T-cell (primary cell): Measurements from ENCODE around the gene PEX5. TPM values are rescaled to one million over a fixed set of nuclear protein-coding genes. Genes with fewer than 3 reads are reported as not detected.

Source experiments
- ATAC-seq, 4 experiments: fragments of 200-7000 bp in 3 of 4; fragments of 150-1000 bp in 1 of 4; cut with Tn5 transposase; replicated peaks in 1 of 4; 1 replicate in 3 of 4; 2 replicates in 1 of 4; pipeline ENCODE4 v1.10.0; 2021; ENCODE audit warnings: moderate library complexity in 3 of 4, mild to moderate bottlenecking in 2 of 4, moderate number of reproducible peaks in 1 of 4
- CTCF ChIA-PET, 2 donors: fragments of 300-600 bp; sonication (Branson Sonifier 250); formaldehyde crosslinking; loops; one replicate each; lab custom pipeline; 2022; ENCODE audit warnings: antibody characterized with exemption in 2 of 2; lab: Charles Lee
- POLR2A ChIA-PET, 2 donors: fragments of 300-600 bp; sonication (Branson Sonifier 250); formaldehyde crosslinking; loops; one replicate each; lab custom pipeline; 2022; ENCODE audit warnings: antibody characterized with exemption in 2 of 2; lab: Charles Lee
- DNase-seq, 35 experiments: peaks; one replicate each; pipeline versions ENCODE4 v3.0.0 to v3.0.0-alpha.2; 2013 to 2023
- H3K27ac ChIP-seq: one replicate; pipeline ENCODE4 v1.5.1; 2013; ENCODE audit warnings: low read length
- H3K27me3 ChIP-seq, 2 experiments: replicated peaks in 1 of 2; 1 replicate in 1 of 2; 2 replicates in 1 of 2; pipeline versions ENCODE4 v1.6.1 to v1.7.0; 2013; ENCODE audit warnings: low read length in 1 of 2, mixed read lengths in 1 of 2; ENCODE audit not compliant: control insufficient read depth in 2 of 2, insufficient read depth in 2 of 2; ENCODE audit errors: extremely low read depth in 1 of 2
- H3K36me3 ChIP-seq, 2 donors: 1 replicate in 1 of 2; 2 replicates in 1 of 2; pipeline versions ENCODE4 v1.6.1 to v1.7.0; 2013; ENCODE audit warnings: low read length in 1 of 2; ENCODE audit not compliant: control insufficient read depth in 2 of 2, insufficient read depth in 1 of 2; ENCODE audit errors: extremely low read depth in 1 of 2
- H3K4me1 ChIP-seq, 2 experiments: 1 replicate in 1 of 2; 2 replicates in 1 of 2; pipeline versions ENCODE4 v1.6.1 to v1.7.0; 2013; ENCODE audit warnings: low read length in 2 of 2, mixed read lengths in 1 of 2; ENCODE audit not compliant: insufficient read depth in 2 of 2, control insufficient read depth in 1 of 2; ENCODE audit errors: extremely low read depth in 1 of 2
- H3K4me3 ChIP-seq, 2 donors: 1 replicate in 1 of 2; 2 replicates in 1 of 2; pipeline versions ENCODE4 v1.5.1 to v1.7.0; 2013; ENCODE audit warnings: mild to moderate bottlenecking in 2 of 2, low read length in 1 of 2, moderate library complexity in 1 of 2; ENCODE audit not compliant: control insufficient read depth in 1 of 2; ENCODE audit errors: extremely low read depth in 1 of 2
- H3K9me3 ChIP-seq: 2 replicates; pipeline ENCODE4 v1.7.0; 2013
- H3K27ac Mint-ChIP-seq, 2 donors: one replicate each; pipeline ENCODE4 v1.8.0; 2020 to 2021; ENCODE audit warnings: mild to moderate bottlenecking in 2 of 2, mixed read lengths in 2 of 2
- H3K27me3 Mint-ChIP-seq, 2 donors: one replicate each; pipeline ENCODE4 v1.8.0; 2021 to 2022; ENCODE audit warnings: mixed read lengths in 2 of 2
- H3K36me3 Mint-ChIP-seq: one replicate; pipeline ENCODE4 v1.8.0; 2021; ENCODE audit warnings: mixed read lengths
- H3K4me1 Mint-ChIP-seq, 3 donors: one replicate each; pipeline ENCODE4 v1.8.0; 2020 to 2022; ENCODE audit warnings: mixed read lengths in 3 of 3, mild to moderate bottlenecking in 1 of 3
- H3K4me3 Mint-ChIP-seq, 3 donors: one replicate each; pipeline ENCODE4 v1.8.0; 2020 to 2022; ENCODE audit warnings: mild to moderate bottlenecking in 3 of 3, mixed read lengths in 3 of 3, moderate library complexity in 3 of 3
- H3K9me3 Mint-ChIP-seq, 3 donors: one replicate each; pipeline ENCODE4 v1.8.0; 2020 to 2022; ENCODE audit warnings: mixed read lengths in 3 of 3
- WGBS: methylation state at CpG from one replicate; pipeline ENCODE4 v1.1.5; 2013; ENCODE audit warnings: missing lambda C conversion rate; ENCODE audit not compliant: insufficient coverage; 5-methylcytosine and 5-hydroxymethylcytosine counted together
- total RNA-seq, 35 experiments: library from RNA in 6 of 35; stranded (reverse) in 6 of 35; fragments of 120-200 nt in 1 of 35; gene quantifications; one replicate each; pipeline versions ENCODE4 v1.2.1 to v1.2.4 and lab custom pipeline; 2013 to 2026

PEX5 gene
- total RNA-seq, 5 donors from 2014 or later (not counting 1 experiment from before 2014, with no cell fraction given): 24.0 to 44.5 (median 31.1) TPM

GRCh38 chr12:7151532-7151931 is 38.0 kb upstream of the PEX5 start:
- Mint-ChIP-seq H3K4me3 (no peak overlapping the region), H3K4me1 (no peaks in the 10 kb centered on the region), H3K9me3 (no peaks in the 10 kb centered on the region), H3K36me3 (peaks cover 57% of the 10 kb centered on the region), H3K27me3 (no peaks in the 10 kb centered on the region), H3K27ac (no peak overlapping the region)
- no peak for DNase-seq
- POLR2A ChIA-PET: no interaction called here
- peaks cover 0 to 2% of the 10 kb centered on the region in 2 experiments for H3K27me3 ChIP-seq
- CTCF ChIA-PET: interaction anchor here in 1 of 2 donors (0.6 kb wide), 1 partner anchor 10 kb away, joined by 3 read pairs; no protein-coding TSS in a partner anchor
- H3K4me3 ChIP-seq: no peak overlapping the region
- H3K4me1 ChIP-seq: no peaks in the 10 kb centered on the region
- no peak for ATAC-seq
- H3K9me3 ChIP-seq: no peaks in the 10 kb centered on the region
- no peak overlapping the region for H3K27ac ChIP-seq
- WGBS: 92% methylated on average over 5 of the region's 6 CpGs
- H3K36me3 ChIP-seq: peaks cover 7 to 81% of the 10 kb centered on the region in 2 donors

- Histone ChIP-seq H3K4me3 (no peak overlapping the region), H3K9me3 (no peaks in the 10 kb centered on the region), H3K27ac (no peak overlapping the region), H3K27me3 (peaks cover 0 to 2% of the 10 kb centered on the region in 2 experiments), H3K4me1 (no peaks in the 10 kb centered on the region), H3K36me3 (peaks cover 7 to 89% of the 10 kb centered on the region in 2 donors)
- H3K9me3 Mint-ChIP-seq: no peaks in the 10 kb centered on the region
- peaks cover 64% of the 10 kb centered on the region for H3K36me3 Mint-ChIP-seq
- no peak overlapping the region for H3K4me3 Mint-ChIP-seq
- DNase-seq: no peak
- WGBS: no CpG with 5 or more reads among the region's 4 CpGs
- ATAC-seq: no peak
- no peak overlapping the region for H3K27ac Mint-ChIP-seq
- H3K27me3 Mint-ChIP-seq: no peaks in the 10 kb centered on the region
- CTCF ChIA-PET: no interaction called here
- H3K4me1 Mint-ChIP-seq: no peaks in the 10 kb centered on the region
- POLR2A ChIA-PET: no interaction called here
Measured at GRCh38 chr12:7152818-7153217, 36.7 kb upstream of the PEX5 start.

GRCh38 chr12:7154042-7154441 is 35.4 kb upstream of the PEX5 start:
- DNase-seq: no peak
- Mint-ChIP-seq H3K27me3 (no peaks in the 10 kb centered on the region), H3K27ac (no peak overlapping the region), H3K4me1 (no peaks in the 10 kb centered on the region), H3K9me3 (no peaks in the 10 kb centered on the region), H3K4me3 (no peak overlapping the region), H3K36me3 (peaks cover 54% of the 10 kb centered on the region)
- no peaks in the 10 kb centered on the region for H3K4me1 ChIP-seq
- WGBS: 100% methylated on average over 2 of the region's 6 CpGs
- H3K9me3 ChIP-seq: no peaks in the 10 kb centered on the region
- peaks cover 7 to 82% of the 10 kb centered on the region in 2 donors for H3K36me3 ChIP-seq
- peaks cover 0 to 2% of the 10 kb centered on the region in 2 experiments for H3K27me3 ChIP-seq
- POLR2A ChIA-PET: interaction anchor here in 1 of 2 donors (0.6 kb wide), 1 partner anchor 28 kb away, joined by 11 read pairs; no protein-coding TSS in a partner anchor
- no peak overlapping the region for H3K27ac ChIP-seq
- ATAC-seq: no peak
- CTCF ChIA-PET: interaction anchor here in 1 of 2 donors (0.6 kb wide), 1 partner anchor 210 kb away, joined by 3 read pairs; the partner anchor contains the start of gene C12orf57
- no peak overlapping the region for H3K4me3 ChIP-seq

- no peak overlapping the region for H3K4me3 ChIP-seq
- Mint-ChIP-seq H3K4me1 (no peaks in the 10 kb centered on the region), H3K36me3 (peaks cover 47% of the 10 kb centered on the region), H3K9me3 (no peaks in the 10 kb centered on the region), H3K4me3 (no peak overlapping the region), H3K27ac (no peak overlapping the region), H3K27me3 (no peaks in the 10 kb centered on the region)
- H3K9me3 ChIP-seq: no peaks in the 10 kb centered on the region
- no peak overlapping the region for H3K27ac ChIP-seq
- WGBS: 97% methylated on average over 10 of the region's 12 CpGs
- no peak for DNase-seq
- no peak for ATAC-seq
- H3K4me1 ChIP-seq: no peaks in the 10 kb centered on the region
- H3K36me3 ChIP-seq: peaks cover 7 to 72% of the 10 kb centered on the region in 2 donors
- POLR2A ChIA-PET: no interaction called here
- CTCF ChIA-PET: interaction anchor here (0.5 to 0.6 kb wide), 3 partner anchors 211 to 748 kb away, joined by 3 to 5 read pairs (median 4); partner anchors contain the start of gene C12orf57 (in 1 of the 2)
- peaks cover 0 to 2% of the 10 kb centered on the region in 2 experiments for H3K27me3 ChIP-seq
Measured at GRCh38 chr12:7154901-7155470, 34.5 kb upstream of the PEX5 start.

GRCh38 chr12:7155471-7156034 is 33.9 kb upstream of the PEX5 start:
- DNase-seq: no peak
- peaks cover 41% of the 10 kb centered on the region for H3K36me3 Mint-ChIP-seq
- H3K9me3 ChIP-seq: no peaks in the 10 kb centered on the region
- H3K4me1 Mint-ChIP-seq: no peaks in the 10 kb centered on the region
- no peak overlapping the region for H3K27ac Mint-ChIP-seq
- H3K27me3 Mint-ChIP-seq: no peaks in the 10 kb centered on the region
- H3K36me3 ChIP-seq: peaks cover 7 to 67% of the 10 kb centered on the region in 2 donors
- H3K4me1 ChIP-seq: no peaks in the 10 kb centered on the region
- no peak overlapping the region for H3K4me3 ChIP-seq
- H3K4me3 Mint-ChIP-seq: no peak overlapping the region
- H3K9me3 Mint-ChIP-seq: no peaks in the 10 kb centered on the region
- WGBS: 94% methylated on average over 8 of the region's 8 CpGs
- ChIA-PET CTCF (no interaction called here), POLR2A (no interaction called here)
- H3K27me3 ChIP-seq: peaks cover 0 to 5% of the 10 kb centered on the region in 2 experiments
- no peak overlapping the region for H3K27ac ChIP-seq
- ATAC-seq: no peak

GRCh38 chr12:7156259-7157197 is 33.0 kb upstream of the PEX5 start:
- Mint-ChIP-seq H3K36me3 (peaks cover 37% of the 10 kb centered on the region), H3K9me3 (no peaks in the 10 kb centered on the region), H3K27me3 (no peaks in the 10 kb centered on the region), H3K4me3 (no peak overlapping the region), H3K27ac (no peak overlapping the region), H3K4me1 (no peaks in the 10 kb centered on the region)
- DNase-seq: no peak
- Histone ChIP-seq H3K4me3 (no peak overlapping the region), H3K4me1 (no peaks in the 10 kb centered on the region), H3K36me3 (peaks cover 4 to 57% of the 10 kb centered on the region in 2 donors), H3K9me3 (no peaks in the 10 kb centered on the region), H3K27me3 (peaks cover 0 to 5% of the 10 kb centered on the region in 2 experiments), H3K27ac (no peak overlapping the region)
- ChIA-PET POLR2A (no interaction called here), CTCF (no interaction called here)
- WGBS: 96% methylated on average over 20 of the region's 24 CpGs
- ATAC-seq: no peak
